Right kidney (tissue), 1 donor: Measurements from ENCODE around the gene LINGO3.

Experiments used
- DNase-seq: peaks from one replicate; pipeline ENCODE4 v3.0.0-alpha.2; 2016

LINGO3 gene

DNA sequence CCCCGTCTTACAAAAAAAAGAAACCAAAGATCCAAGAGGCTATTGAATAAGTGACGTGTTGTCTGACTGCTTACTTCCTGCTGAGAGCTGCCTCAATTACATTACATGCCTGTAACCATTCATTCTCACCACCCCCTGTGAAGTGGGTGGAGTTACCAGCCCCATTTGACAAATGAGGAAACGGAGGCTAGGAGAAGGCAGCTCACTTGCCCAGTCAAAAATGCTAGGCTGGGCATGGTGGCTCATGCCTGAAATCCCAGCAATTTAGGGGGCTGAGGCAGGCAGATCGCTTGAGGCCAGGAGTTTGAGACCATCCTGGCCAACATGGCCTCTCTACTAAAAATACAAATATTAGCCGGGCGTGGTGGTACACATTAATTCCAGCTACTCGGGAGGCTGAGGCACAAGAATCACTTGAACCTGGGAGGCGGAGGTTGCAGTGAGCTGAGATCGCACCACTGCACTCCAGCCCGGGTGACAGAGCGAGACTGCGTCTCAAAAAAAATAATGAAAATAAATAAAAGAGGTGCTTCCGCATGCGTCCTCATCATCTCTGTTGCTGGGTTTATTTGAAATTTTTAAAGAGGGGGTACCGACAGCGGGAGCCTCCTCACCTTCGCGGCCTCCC is 19.9 kb upstream of the LINGO3 start:
- no peak for DNase-seq

DNA sequence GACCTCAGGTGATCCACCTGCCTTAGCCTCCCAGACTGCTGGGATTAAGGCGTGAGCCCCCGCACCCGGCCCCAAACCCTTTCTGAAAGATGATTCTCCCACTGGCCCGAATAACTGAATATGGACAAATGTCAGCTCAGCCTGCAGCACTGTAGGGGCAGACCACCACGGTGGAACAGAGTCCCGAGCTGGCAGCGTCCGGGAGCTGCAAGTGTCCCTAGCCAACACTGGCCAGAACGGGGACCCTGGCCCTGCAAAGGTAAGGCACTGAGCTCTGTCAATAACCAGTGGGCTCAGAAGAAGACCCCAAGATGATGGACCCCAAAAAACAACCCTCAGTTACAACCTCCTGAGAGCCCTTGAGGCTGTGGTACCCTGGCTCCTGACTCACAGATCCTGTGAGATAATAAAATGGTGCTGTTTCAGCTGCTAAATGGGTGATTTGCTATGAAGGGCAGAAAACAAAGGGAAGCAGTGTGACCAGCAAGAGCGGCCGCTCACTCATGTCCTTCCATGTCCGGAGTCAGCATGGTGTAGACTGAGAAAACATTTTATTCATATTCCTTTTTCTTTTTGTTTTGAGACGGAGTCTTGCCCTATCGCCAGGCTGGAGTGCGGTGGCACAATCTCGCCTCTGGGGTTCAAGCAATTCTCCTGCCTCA is 18.9 kb upstream of the LINGO3 start:
- DNase-seq, result no peak

DNA sequence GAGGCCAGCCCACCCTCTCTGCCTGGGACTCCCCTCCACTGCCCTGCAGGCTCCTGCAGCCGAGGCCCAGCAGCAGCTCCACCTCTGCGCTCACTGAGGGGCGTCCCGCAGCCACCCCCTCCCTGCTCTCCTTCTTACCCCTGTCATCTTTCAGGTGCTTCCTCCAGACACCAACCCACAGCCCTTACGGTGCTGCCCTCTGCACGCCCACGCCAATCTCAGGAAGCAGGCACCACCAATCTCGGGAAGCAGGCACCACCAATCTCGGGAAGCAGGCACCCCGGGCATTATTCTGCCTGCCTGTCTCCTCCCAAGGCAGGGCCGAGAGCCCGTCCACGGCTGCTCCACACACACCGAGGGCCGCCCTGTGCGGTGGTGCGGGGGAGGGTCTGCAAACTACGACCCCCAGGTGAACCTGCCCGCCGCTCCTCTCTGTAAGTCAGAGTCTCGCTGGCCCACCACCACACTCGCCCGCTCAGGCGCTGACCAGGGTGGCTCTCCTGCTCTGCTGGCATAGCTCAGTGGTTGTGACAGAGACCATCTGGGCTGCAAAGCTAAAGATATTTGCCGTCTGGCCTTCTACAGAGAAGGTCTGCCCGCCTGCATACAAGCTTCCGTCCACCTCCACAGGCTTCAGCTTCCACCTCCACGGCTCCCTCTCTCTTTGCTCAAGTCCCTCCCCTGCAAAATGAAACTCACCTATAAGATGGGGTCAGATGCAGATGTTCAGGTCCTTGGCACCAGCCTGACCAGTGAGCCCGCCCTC is 17.5 kb upstream of the LINGO3 start:
- no peak for DNase-seq

DNA sequence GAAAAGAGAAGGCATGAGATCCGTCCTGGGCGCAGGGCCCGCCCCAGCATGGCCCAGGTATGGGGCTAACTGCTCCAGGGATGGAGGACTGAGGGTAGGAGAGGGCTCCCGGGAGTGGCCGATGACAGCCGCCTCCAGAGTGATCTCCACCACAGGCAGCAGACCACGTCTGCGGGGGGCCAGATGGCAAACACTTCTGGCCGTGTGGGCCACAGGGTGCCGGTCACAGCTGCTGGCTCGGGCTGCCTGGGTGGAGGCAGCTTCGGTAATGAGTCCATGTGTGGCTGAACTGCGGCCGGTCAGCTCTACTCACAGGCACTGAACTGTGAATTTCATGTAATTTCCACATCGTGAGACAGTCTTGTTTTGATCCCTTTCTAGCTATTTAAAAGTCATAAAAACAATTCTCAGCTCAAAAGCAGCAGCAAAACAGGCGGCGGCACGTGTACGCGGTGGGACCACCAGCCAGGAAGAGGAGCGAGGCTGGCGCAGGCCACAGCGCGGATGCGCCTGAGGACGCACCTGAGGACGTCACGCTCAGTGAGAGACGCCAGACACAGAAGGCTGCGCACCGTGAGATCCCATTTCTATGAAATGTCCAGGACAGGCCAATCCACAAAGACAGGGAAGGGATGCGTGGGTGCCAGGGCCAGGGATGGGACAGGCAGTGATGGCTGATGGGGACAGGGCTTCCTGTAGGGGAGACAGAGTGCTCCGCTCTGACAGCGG is 16.4 kb upstream of the LINGO3 start:
- DNase-seq, result no peak

DNA sequence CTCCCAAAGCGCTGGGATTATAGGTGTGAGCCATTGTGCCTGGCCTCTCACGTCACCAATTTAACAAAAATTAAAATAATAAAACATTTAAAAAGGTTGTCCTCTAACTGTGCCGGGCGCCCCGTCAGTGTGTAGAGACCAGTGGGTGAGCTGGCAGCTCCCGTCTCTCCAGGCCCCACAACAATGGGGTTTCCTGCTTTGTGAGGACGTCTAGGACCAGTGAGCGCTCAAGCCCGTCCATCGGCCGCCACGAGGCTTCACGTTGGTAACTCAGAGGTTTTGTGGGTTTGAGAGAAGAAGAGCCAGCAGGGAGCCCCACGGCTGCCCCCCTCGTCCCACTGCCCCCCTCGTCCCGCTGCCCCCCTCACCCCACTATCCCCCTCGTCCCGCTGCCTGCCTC is 15.8 kb upstream of the LINGO3 start:
- DNase-seq, result no peak

DNA sequence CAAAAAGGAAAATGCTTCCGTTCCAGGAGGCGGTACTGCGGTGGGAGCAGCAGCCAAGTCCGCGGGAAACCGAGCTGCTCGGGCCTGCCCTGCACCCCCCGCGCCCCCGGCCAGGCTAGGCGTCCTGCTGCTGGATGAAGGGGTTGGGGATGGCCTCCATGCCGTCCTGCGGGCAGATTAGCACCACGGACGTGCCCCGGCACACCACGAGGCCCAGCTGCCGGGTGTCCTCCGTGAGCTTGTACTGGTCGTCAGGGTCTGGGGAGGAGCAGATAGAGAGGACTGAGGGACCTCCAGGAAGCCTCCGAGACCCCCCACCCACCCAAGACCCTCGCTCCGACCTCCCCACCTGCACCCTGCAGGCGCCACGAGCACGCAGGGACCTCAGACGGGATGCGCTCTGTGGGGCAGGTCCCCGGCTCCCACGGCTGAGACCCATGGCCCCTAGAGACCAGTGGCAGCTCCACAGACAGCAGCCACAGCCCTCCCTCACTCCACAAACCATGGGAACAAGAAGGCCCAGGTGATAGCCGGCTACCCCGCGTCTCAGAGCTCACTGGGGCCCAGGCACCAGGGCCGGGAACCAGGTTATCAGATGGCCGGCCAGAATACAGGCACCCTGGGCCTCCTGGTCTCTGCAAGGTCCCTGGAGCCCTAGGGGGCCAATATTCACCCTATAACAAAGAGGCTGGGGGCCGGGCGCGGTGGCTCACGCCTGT is 13.8 kb upstream of the LINGO3 start:
- no peak for DNase-seq

DNA sequence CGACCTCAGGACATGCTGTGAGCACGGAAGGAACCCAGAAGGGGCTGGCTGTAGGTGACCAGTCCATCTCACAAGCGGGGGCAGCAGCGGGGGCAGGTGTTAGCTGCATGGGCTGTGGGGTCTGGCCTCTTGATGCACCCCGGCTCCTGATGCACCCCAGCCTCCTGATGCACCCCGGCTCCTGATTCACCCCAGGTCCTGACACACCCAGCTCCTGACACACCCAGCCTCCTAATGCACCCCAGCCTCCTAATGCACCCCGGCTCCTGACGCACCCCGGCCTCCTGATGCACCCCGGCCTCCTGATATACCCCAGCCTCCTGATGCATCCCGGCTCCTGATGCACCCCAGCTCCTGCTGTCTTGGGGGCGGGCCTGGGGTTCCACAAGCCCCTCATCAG is 13.0 kb upstream of the LINGO3 start:
- DNase-seq, result no peak

DNA sequence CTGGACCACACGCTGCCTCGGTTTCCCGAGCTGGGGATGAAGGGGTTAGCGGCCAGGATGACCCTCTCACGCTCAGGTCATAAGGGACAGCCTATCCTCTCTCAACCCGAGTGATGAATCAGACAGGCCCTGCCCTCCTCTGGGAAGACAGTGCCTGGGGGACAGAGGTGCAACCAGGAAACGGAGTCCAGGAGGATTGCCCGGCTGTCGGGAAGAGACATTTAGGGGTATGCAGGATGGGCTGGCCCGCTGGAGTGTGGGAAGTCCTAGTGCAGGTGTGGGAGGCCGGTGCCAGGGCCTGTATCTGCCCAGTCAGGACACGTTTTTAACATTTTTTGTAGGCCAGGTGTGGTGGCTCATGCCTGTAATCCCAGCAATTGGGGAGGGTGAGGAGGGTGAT is 12.1 kb upstream of the LINGO3 start:
- no peak for DNase-seq

DNA sequence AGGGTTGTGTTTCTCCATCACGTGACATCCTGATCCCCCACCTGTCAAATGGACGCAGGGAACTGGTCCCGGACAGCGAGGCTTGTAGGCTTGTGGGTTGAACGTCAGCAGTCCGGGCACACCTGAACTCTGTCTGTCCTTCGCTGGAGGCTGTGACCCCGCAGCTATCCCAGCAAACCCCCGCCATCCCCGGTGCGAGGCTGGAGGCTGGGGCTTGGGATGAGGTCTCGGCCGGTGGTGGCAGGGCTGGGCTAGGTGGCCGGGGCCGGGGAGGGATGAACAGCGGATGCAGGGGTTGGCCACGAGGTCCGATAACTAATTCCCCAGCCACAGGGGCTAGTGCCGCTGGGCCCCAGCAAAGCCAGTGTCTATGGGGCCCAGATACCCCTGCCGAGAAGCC is 11.6 kb upstream of the LINGO3 start:
- no peak for DNase-seq

DNA sequence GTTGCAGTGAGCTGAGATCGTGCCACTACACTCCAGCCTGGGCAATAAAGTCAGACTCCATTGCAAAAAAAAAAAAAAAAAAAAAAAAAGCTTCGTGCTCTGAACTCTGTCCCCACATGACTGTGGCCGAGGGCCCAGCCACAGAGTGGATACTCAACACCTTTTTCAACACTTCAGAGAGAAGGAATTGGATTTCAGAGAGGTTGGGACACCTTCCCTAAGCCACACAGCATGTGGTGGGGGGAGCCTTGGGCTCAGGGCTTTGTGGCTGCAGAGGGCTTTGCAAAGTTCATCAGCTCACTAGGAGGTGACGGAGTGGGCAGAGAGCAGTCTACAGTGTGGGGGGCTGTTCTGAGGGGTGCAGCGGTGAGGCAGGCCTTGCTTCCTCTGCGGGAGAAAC is 11.0 kb upstream of the LINGO3 start:
- DNase-seq, result no peak

DNA sequence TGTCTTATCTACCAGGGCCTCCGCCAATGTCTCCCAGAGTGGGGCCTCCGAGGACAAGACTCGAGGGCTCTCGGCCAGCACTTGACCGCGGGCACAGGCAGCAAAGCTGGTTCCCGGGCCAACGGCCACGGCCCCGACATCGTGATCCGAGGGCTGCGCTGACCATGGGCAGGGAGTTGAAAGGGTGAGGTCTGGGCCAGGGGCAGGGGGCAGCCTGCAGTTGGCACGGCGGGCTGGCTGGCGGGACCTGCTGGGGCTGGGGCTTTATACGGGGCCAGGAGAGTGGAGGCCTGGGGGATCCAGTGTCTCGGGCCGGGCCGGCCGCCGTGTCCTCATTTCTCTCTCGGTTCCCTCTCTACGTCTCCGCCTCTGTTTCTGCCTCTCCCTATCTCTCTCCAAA is 9.8 kb upstream of the LINGO3 start:
- no peak for DNase-seq

DNA sequence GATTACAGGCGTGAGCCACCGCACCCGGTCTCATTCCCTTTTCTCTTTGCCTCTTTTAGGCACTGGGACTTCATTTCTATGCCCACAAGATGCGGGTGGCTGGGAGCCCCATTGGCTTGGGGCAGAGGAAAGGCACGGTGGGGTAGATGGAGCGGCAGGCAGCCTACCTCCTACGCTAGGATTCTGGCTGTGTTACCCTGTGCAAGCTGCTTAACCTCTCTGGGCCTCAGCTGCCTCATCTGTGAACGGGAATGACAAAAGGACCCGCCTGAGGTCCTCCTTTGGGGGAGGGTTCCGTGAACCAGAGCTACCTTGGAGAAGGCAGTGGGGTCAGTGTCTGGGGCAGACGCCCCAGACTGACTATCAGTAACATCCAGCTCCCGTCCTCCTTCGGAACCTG is 9.3 kb upstream of the LINGO3 start:
- no peak for DNase-seq

DNA sequence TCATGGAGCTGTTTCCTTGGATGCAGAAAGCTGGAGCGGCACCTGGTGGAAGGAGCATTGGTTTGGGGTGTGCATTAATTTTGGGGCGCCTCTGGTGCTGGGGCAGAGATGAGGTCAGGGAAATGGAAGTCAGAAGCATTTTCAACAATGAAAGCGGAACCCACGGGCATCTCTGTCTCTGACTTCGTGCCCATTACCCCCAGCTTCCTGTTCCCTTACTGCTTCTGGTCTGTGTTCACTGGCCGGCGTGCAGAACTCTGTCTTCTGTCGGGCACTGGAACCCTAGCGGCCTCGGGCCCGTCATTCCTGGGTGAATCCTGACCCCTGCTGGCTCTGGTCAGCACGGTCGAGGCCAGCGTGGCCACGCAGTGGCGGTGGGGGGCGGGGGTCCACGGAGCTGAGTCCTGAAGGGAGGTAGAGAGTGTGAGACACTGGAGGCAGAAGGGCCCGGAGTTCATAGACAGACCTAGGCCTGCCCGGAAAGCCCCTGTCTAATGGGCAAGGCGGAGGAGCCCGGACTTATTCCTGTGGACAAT is 7.9 kb upstream of the LINGO3 start:
- DNase-seq, result peak; percentile 68

DNA sequence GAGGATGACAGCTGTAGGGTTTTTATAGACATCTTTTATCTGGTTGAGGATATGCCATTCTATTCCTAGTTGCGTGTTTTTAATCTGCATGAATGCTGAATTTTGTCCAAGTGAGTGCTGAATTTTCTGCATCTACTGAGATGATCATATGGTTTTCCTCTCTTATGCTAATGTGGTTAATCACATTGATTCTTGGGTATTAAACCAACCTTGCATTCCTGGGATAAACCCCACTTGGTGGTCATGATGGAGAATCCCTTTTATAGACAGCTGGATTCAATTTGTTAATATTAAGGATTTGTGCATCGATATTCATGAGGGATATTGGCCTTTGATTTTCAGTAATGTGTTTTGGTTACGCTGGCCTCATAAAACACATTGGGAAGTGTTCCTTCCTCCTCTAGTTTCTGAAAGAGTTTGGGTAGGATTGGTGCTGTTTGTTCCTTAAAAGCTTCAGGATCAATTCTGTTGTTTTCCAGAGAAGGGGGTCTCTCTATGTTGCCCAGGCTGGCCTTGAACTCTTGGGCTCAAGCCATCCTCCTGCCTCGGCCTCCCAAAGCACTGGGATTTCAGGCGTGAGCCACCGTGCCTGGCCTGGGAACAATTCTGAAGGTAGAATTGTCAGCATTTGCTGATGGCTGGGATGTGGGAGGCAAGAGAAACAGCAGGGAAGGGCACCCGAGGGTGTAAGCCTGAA is 7.3 kb upstream of the LINGO3 start:
- DNase-seq, result no peak

DNA sequence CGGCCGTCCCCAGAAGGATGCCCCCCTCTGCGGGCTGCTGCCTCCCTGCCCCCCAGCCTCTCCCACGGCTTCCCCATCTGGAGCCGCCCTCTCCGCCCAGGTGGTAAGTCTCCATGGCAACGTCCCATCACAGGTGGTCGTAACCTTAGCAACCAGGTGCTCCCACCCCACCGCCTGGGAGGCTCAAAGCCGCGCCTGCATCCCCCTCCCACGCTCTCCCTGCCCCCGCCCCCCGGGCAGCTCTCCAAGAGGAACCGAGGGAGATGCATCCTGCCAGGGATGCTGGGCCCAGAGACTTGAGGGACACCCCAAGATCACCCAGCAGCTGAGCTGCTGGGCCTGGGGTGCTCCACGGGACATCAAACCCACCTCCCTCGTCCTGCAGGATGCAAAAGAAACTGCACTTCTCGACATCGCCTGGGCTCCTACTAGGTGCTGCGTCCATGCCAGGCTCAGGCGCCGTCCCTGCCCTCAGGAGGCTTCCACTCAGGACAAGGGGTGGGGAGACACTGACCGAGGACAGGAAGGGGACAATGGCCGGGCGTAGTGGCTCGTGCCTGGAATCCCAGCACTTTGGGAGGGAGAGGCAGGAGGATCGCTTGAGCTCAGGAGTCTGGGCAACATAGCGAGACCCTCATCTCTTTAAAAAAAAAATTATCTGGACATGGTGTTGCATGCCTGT is 5.0 kb upstream of the LINGO3 start:
- DNase-seq, result no peak

DNA sequence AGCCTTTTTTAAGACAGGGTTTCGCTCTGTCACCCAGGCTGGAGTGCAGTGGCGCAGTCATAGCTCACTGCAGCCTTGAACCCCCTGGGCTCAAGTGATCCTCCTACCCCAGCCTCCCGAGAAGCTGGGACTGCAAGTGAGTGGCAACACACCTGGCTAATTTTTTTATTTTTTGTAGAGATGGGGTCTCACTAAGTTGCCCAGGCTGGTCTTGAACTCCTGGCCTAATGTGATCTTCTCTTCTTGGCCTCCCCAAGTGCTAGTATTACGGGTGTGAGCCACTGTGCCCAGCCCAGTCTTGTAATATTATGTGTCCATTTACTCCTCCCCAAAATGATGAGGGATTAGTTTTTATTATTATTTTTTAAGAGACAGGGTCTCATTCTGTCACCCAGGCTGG is 3.1 kb upstream of the LINGO3 start:
- no peak for DNase-seq

DNA sequence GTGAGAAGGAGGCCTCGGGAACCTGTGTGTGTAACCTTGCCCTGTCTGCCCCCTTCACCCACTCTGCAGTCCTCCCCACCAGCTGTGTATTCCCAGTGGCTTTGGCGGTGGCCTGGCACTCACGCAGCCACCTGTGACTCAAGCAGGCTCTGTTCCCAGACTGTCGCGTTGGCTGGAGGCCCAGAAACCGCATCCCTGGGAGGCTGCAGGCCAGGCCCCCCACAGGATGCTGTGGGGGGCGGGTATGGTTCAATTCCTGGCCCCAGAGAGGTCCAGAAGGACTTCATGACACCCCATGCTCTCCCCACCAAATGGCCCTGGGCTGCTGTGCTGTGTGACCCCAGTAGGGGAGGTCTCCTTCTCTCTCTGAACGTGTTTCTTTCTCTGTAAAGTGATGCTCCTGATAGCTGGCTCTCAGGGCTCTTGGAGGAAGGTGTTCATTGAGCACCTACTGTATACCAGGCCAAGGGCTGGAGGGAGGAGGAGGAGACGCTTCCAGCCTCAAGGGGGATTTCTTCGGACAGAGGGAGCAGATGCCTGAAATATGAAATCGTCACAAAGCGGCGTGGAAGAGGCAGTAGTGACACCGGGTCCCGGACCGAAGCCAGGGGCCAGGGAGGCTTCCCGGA is 1.9 kb upstream of the LINGO3 start:
- no peak for DNase-seq

DNA sequence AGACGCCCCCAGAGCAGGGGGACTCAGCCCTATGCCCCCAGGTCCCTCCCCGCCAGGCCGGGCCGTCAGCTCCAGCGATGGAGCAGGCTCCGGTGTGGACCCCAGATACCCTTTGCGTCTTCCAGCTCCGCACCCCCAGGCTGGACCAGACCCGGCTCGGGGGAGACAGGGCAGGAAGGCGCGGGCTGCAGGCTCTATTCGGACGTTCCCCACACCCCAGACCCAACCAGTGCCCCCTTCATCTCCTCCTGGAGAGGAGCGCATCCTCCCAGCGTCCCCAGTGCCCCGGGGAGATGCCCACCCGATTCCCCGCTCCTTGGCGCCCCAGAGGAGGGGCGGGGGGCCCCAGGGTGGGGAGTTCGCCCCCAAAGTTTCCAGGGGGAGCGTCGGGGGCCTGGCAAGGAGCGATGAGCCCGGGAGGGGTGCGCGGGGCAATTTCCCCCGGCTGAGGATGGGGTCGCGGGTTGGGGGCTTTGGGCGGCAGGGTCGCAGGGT is 389 bp downstream of the LINGO3 start:
- no peak for DNase-seq

DNA sequence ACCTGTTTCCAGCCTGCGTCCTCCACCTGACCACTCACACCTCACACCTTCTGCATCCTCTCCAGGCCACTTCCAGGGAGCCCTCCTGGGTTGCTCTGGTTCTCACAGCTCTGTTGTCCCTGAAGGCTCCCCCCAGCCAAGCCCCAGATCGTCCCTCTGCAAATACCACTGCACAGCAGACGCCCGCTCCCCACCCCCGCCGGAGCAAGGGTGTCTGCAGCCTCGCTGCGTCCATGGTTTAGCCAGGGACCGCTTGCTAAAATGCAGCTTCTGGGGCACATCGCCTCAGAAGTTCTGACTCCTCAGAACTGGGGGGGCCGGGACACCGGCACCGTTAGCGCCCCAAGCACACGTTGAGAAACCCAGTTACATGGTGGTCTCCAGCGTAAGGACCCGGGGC is 983 bp downstream of the LINGO3 start:
- DNase-seq, result no peak

DNA sequence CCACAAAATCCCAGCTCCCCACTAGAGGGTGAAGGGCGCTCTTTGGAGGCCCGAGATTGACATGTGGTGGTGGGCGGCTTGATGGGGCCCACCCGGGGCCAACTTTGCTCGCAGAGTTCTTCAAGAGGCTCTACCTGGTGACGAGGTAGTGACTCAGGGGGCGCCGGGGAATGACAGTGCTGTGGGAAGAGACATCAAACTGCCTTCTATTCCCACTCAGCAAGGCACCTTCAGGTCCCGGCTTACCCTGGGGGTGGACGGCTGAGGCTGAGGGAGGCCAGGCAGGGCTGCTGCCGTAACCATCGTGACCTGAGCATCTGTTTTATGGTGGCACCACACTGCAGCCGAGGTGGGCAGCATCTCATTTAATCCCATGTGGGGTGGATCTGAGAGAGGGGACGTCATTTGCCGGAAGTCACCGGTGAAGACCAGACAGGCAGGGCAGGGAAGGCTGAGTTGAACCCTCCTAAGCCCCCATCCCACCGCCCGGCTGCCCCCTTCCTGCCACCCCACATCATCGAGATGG is 1.6 kb downstream of the LINGO3 start:
- DNase-seq, result no peak
